H9 (cell line): ENCODE measurements around the gene CALHM3. TPM values are rescaled to one million over a fixed set of nuclear protein-coding genes. Genes with fewer than 3 reads are reported as not detected.
A peak's percentile ranks its signal among the peaks of the same experiment; 100 is the strongest.

ENCODE experiments used
- DNase-seq: peaks from one replicate; pipeline ENCODE4 v3.0.0-alpha.2; 2017
- H2AFZ ChIP-seq: one replicate; pipeline ENCODE4 v1.6.1; 2013; ENCODE audit warnings: mild to moderate bottlenecking, low read length, control low read depth, moderate library complexity
- H2AK5ac ChIP-seq: 2 replicates; pipeline ENCODE4 v1.6.1; 2013; ENCODE audit warnings: low read length, control low read depth, mixed read lengths; ENCODE audit not compliant: insufficient read length
- H2BK120ac ChIP-seq: one replicate; pipeline ENCODE4 v1.6.1; 2013; ENCODE audit warnings: low read depth, mild to moderate bottlenecking, low read length, control low read depth, inconsistent platforms; ENCODE audit not compliant: poor library complexity, severe bottlenecking
- H2BK12ac ChIP-seq: 2 replicates; pipeline ENCODE4 v1.6.1; 2013; ENCODE audit warnings: low read length, control low read depth, mixed read lengths, low read depth; ENCODE audit not compliant: insufficient read length
- H2BK15ac ChIP-seq: 2 replicates; pipeline ENCODE4 v1.6.1; 2013; ENCODE audit warnings: low read depth, low read length, control low read depth
- H2BK20ac ChIP-seq: one replicate; pipeline ENCODE4 v1.6.1; 2013; ENCODE audit warnings: low read depth, mild to moderate bottlenecking, low read length, control low read depth, inconsistent platforms; ENCODE audit not compliant: poor library complexity, severe bottlenecking
- H2BK5ac ChIP-seq: 2 replicates; pipeline ENCODE4 v1.6.1; 2013; ENCODE audit warnings: low read length, control low read depth, mixed read lengths; ENCODE audit not compliant: insufficient read length
- H3K14ac ChIP-seq: 2 replicates; pipeline ENCODE4 v1.6.1; 2013; ENCODE audit warnings: low read length, control low read depth; ENCODE audit not compliant: insufficient read depth
- H3K18ac ChIP-seq: 2 replicates; pipeline ENCODE4 v1.6.1; 2013; ENCODE audit warnings: low read depth, mild to moderate bottlenecking, mixed read lengths, low read length, control low read depth; ENCODE audit not compliant: insufficient read length
- H3K23ac ChIP-seq: 2 replicates; pipeline ENCODE4 v1.6.1; 2013; ENCODE audit warnings: low read length, control low read depth, mixed read lengths, low read depth; ENCODE audit not compliant: insufficient read length
- H3K23me2 ChIP-seq: 2 replicates; pipeline ENCODE4 v1.6.1; 2013; ENCODE audit warnings: low read depth, mild to moderate bottlenecking, mixed read lengths, low read length, control low read depth; ENCODE audit not compliant: insufficient read length, poor library complexity, severe bottlenecking
- H3K27ac ChIP-seq: 2 replicates; pipeline ENCODE4 v1.5.1; 2013; ENCODE audit warnings: low read length, control low read depth, mixed read lengths, low read depth; ENCODE audit not compliant: insufficient read length
- H3K27me3 ChIP-seq: 2 replicates; pipeline ENCODE4 v1.6.1; 2013; ENCODE audit warnings: low read length, control low read depth, inconsistent platforms; ENCODE audit not compliant: insufficient read depth
- H3K4ac ChIP-seq: 2 replicates; pipeline ENCODE4 v1.6.1; 2013; ENCODE audit warnings: low read depth, mild to moderate bottlenecking, control low read depth, inconsistent platforms, low read length, moderate library complexity
- H3K4me1 ChIP-seq: 2 replicates; pipeline ENCODE4 v1.6.1; 2013; ENCODE audit warnings: low read length, control low read depth, inconsistent platforms; ENCODE audit not compliant: insufficient read depth
- H3K4me2 ChIP-seq: 2 replicates; pipeline ENCODE4 v1.6.1; 2013; ENCODE audit warnings: low read length, control low read depth, mixed read lengths; ENCODE audit not compliant: insufficient read length, insufficient read depth
- H3K56ac ChIP-seq: 2 replicates; pipeline ENCODE4 v1.6.1; 2013; ENCODE audit warnings: low read depth, mild to moderate bottlenecking, mixed read lengths, low read length, control low read depth; ENCODE audit not compliant: insufficient read length
- H3K79me1 ChIP-seq: 2 replicates; pipeline ENCODE4 v1.6.1; 2013; ENCODE audit warnings: low read depth, mild to moderate bottlenecking, moderate library complexity, low read length, control low read depth, inconsistent platforms; ENCODE audit not compliant: insufficient read depth, poor library complexity, severe bottlenecking
- H3K79me2 ChIP-seq: 2 replicates; pipeline ENCODE4 v1.6.1; 2013; ENCODE audit warnings: low read length, control low read depth, inconsistent platforms; ENCODE audit not compliant: insufficient read depth
- H3K9ac ChIP-seq: 2 replicates; pipeline ENCODE4 v1.6.1; 2013; ENCODE audit warnings: low read length, control low read depth, mixed read lengths; ENCODE audit not compliant: insufficient read length; ENCODE audit errors: extremely low read depth
- H3K9me3 ChIP-seq: one replicate; pipeline ENCODE4 v1.6.1; 2013; ENCODE audit warnings: low read depth, low read length, inconsistent platforms; ENCODE audit not compliant: control insufficient read depth
- H3T11ph ChIP-seq: one replicate; pipeline ENCODE4 v1.6.1; 2013; ENCODE audit warnings: mild to moderate bottlenecking, low read length, control low read depth, inconsistent platforms
- H4K20me1 ChIP-seq: one replicate; pipeline ENCODE4 v1.6.1; 2013; ENCODE audit not compliant: control insufficient read depth, insufficient read length, insufficient read depth
- H4K5ac ChIP-seq: 2 replicates; pipeline ENCODE4 v1.6.1; 2013; ENCODE audit warnings: low read depth, mild to moderate bottlenecking, mixed read lengths, low read length, control low read depth; ENCODE audit not compliant: insufficient read length
- H4K8ac ChIP-seq: replicated peaks from 2 replicates; pipeline ENCODE4 v1.6.1; 2013; ENCODE audit warnings: low read length, control low read depth, mixed read lengths, low read depth; ENCODE audit not compliant: insufficient read length
- H4K91ac ChIP-seq: 2 replicates; pipeline ENCODE4 v1.6.1; 2013; ENCODE audit warnings: low read depth, mild to moderate bottlenecking, moderate library complexity, mixed read lengths, low read length, control low read depth; ENCODE audit not compliant: insufficient read length
- H3K27ac Mint-ChIP-seq, 3 experiments: 2 replicates in 2 of 3; 3 replicates in 1 of 3; pipeline ENCODE4 v1.8.0; 2020 to 2021; ENCODE audit warnings: mixed read lengths in 3 of 3, mild to moderate bottlenecking in 1 of 3, moderate library complexity in 1 of 3
- H3K27me3 Mint-ChIP-seq: 2 replicates; pipeline ENCODE4 v1.8.0; 2021; ENCODE audit warnings: low read depth, mild to moderate bottlenecking, moderate library complexity, mixed read lengths
- H3K36me3 Mint-ChIP-seq, 3 experiments: 2 replicates in 2 of 3; 3 replicates in 1 of 3; pipeline ENCODE4 v1.8.0; 2020 to 2021; ENCODE audit warnings: low read depth in 3 of 3, mixed read lengths in 3 of 3; ENCODE audit not compliant: insufficient read depth in 1 of 3
- H3K4me1 Mint-ChIP-seq, 2 experiments: 2 replicates each; pipeline ENCODE4 v1.8.0; 2020; ENCODE audit warnings: mixed read lengths in 2 of 2
- H3K4me3 Mint-ChIP-seq, 2 experiments: 2 replicates in 1 of 2; 3 replicates in 1 of 2; pipeline ENCODE4 v1.8.0; 2020 to 2021; ENCODE audit warnings: mild to moderate bottlenecking in 2 of 2, mixed read lengths in 2 of 2, moderate library complexity in 1 of 2
- H3K9me3 Mint-ChIP-seq, 2 experiments: 2 replicates in 1 of 2; 3 replicates in 1 of 2; pipeline ENCODE4 v1.8.0; 2020; ENCODE audit warnings: mild to moderate bottlenecking in 2 of 2, mixed read lengths in 2 of 2, moderate library complexity in 1 of 2
- CTCF ChIP-seq: fragments of 200-600 bp; sonication (generic); conservative IDR thresholded peaks from 3 replicates; pipeline ENCODE4 v1.8.0; 2021; ENCODE audit warnings: antibody characterized with exemption, mild to moderate bottlenecking
- WGBS: extraction: QIAGEN DNeasy Blood & Tissue Kit; methylation state at CpG from one replicate; pipeline ENCODE4 v1.1.7; 2013; ENCODE audit warnings: missing lambda C conversion rate, low lambda C conversion rate, mixed read lengths; ENCODE audit not compliant: insufficient read length; ENCODE audit errors: extremely low coverage; 5-methylcytosine and 5-hydroxymethylcytosine counted together
- total RNA-seq: library from RNA; stranded (reverse); gene quantifications from 2 replicates; pipeline ENCODE4 v1.2.1, GENCODE V29; 2021

The CALHM3 gene
- total RNA-seq, 1 experiment from 2014 or later, result not detected

GRCh38 chr10:103495321-103495720 lies 16.3 kb upstream of the CALHM3 start:
- peaks cover 74% of the 10 kb centered on the region for H3K27me3 Mint-ChIP-seq
- no peaks in the 10 kb centered on the region for H3K9me3 Mint-ChIP-seq

More at GRCh38 chr10:103495321-103495720, 16.3 kb upstream of the CALHM3 start:
- Histone ChIP-seq H2BK5ac (no peak overlapping the region), H3K9me3 (no peaks in the 10 kb centered on the region), H2AFZ (no peak overlapping the region), H3K27me3 (peaks cover 10% of the 10 kb centered on the region; the same call in 1 of the 2 replicates), H3K79me2 (no peaks in the 10 kb centered on the region), H4K5ac (no peak overlapping the region), H3K4me1 (no peaks in the 10 kb centered on the region; the same call in 1 of the 2 replicates), H4K8ac (no peak overlapping the region), H2BK12ac (no peak overlapping the region), H3T11ph (no peak overlapping the region), H3K4me2 (no peak overlapping the region), H2BK20ac (no peak overlapping the region), H3K79me1 (no peaks in the 10 kb centered on the region), H3K9ac (no peak overlapping the region), H3K18ac (no peak overlapping the region), H2BK120ac (no peak overlapping the region), H4K91ac (no peak overlapping the region), H3K56ac (no peak overlapping the region), H3K27ac (no peak overlapping the region), H3K23ac (no peak overlapping the region), H3K14ac (no peak overlapping the region), H3K23me2 (peaks cover 4% of the 10 kb centered on the region), H4K20me1 (no peaks in the 10 kb centered on the region), H3K4ac (no peak overlapping the region), H2AK5ac (no peak overlapping the region), H2BK15ac (no peak overlapping the region)
- TF ChIP-seq CTCF, result no peak
- peaks cover 23 to 26% of the 10 kb centered on the region in 2 experiments for H3K4me1 Mint-ChIP-seq
- no CpG with 5 or more reads among the region's 3 CpGs for WGBS
- H3K27ac Mint-ChIP-seq, result no peak overlapping the region
- peak overlapping the region; percentile 35 to 74; a peak in 3 of 5 replicates for H3K4me3 Mint-ChIP-seq
- no peaks in the 10 kb centered on the region for H3K36me3 Mint-ChIP-seq
- DNase-seq, result no peak
